Activated CD8-positive, alpha-beta T cell treated with anti-CD3 and anti-CD28 coated beads for 36 hours (primary cell): Measurements from ENCODE around the gene PHLDA1. TPM values are rescaled to one million over a fixed set of nuclear protein-coding genes. Genes with fewer than 3 reads are reported as not detected.

Experiments
- ATAC-seq: fragments of 200-7000 bp; cut with Tn5 transposase; one replicate; pipeline ENCODE4 v1.10.0; 2021; ENCODE audit warnings: mild to moderate bottlenecking, moderate library complexity
- CTCF ChIA-PET: fragments of 350-600 bp; sonication (Branson Sonifier 250); formaldehyde crosslinking; loops from one replicate; lab custom pipeline; 2021; ENCODE audit warnings: antibody characterized with exemption; lab: Charles Lee
- POLR2A ChIA-PET: fragments of 350-600 bp; sonication (Branson Sonifier 250); formaldehyde crosslinking; loops from one replicate; lab custom pipeline; 2021; ENCODE audit warnings: antibody characterized with exemption; lab: Charles Lee
- DNase-seq: peaks from one replicate; pipeline ENCODE4 v3.0.0-alpha.2; 2020
- H3K27ac Mint-ChIP-seq: one replicate; pipeline ENCODE4 v1.8.0; 2021; ENCODE audit warnings: mild to moderate bottlenecking, mixed read lengths
- H3K27me3 Mint-ChIP-seq: one replicate; pipeline ENCODE4 v1.8.0; 2021; ENCODE audit warnings: mixed read lengths
- H3K36me3 Mint-ChIP-seq: one replicate; pipeline ENCODE4 v1.8.0; 2021; ENCODE audit warnings: low read depth, mixed read lengths
- H3K4me1 Mint-ChIP-seq: one replicate; pipeline ENCODE4 v1.8.0; 2021; ENCODE audit warnings: low read depth, mixed read lengths
- H3K4me3 Mint-ChIP-seq: one replicate; pipeline ENCODE4 v1.8.0; 2021; ENCODE audit warnings: mild to moderate bottlenecking, moderate library complexity, mixed read lengths
- H3K9me3 Mint-ChIP-seq: one replicate; pipeline ENCODE4 v1.8.0; 2021; ENCODE audit warnings: mixed read lengths
- CTCF ChIP-seq: fragments of 200-600 bp; IDR thresholded peaks from one replicate; pipeline ENCODE4 v1.8.0; 2022; ENCODE audit warnings: antibody characterized with exemption, mild to moderate bottlenecking
- intact Hi-C: fragments of 100-400 bp; cut with micrococcal nuclease; formaldehyde crosslinking; loops from one replicate; pipeline ENCODE4 v1.10.0; 2022
- total RNA-seq, 2 experiments: library from RNA; stranded (reverse); gene quantifications; one replicate each; pipeline ENCODE4 v1.2.3, GENCODE V29; 2021

Gene PHLDA1
- total RNA-seq, 2 experiments from 2014 or later: 33.9 to 35.0 TPM

- POLR2A ChIA-PET: interaction anchor here (3.7 kb wide), 1 partner anchor 9 kb away, joined by 75 read pairs; the partner anchor contains the start of gene PHLDA1
Observed at GRCh38 chr12:76022506-76022905, 9.1 kb downstream of the PHLDA1 start.

DNA sequence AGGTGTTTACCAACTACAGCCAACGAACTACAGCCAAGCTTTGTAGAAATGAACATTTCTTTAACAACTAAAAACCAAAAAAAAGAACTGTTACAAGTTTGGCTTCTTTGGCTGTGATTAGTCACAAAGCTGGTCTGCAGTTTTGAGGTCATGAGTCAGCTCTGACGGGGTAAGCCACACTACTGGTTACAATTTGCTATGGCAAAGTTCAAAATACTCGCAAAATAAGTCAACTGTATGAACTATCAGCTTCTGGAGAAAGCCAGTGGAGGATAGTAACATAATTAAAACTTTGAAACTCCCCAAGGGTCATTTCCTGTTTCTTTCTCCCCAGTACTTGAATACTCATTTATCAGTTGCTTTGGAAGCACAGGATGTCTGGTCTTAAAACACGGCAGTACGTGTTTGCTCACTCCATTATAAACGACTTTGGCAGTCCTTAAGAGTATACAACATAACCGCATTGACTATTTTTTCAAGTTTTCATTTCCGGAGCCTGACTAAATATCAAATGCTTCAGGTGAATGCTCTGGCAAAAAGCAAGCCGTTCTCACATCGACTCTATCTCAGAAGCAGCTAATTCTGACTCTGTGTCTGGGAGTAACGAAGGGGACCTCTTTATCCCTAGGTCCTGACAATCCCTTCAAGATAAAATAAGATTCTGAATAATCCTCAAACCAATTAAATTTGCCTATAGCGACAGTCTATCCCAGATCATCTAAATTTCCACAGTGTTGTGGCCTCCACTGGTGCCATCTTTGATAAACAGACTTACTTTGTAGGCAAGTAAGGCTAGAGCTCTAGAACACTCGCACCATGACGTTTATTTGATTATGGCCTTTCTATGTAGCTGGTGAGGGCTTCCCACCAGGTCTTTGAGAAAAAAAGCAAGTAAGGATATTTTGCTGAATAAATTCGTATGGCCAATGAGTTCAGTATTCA lies 10.6 kb downstream of the PHLDA1 start:
- intact Hi-C loops: loop anchor here (1.0 to 5.0 kb wide), 5 partner anchors 27 to 284 kb away; no protein-coding TSS in a partner anchor
- Mint-ChIP-seq H3K27ac (peak overlapping the region; percentile 99), H3K9me3 (no peaks in the 10 kb centered on the region), H3K4me1 (peaks cover 62% of the 10 kb centered on the region), H3K36me3 (peaks cover 6% of the 10 kb centered on the region), H3K27me3 (no peaks in the 10 kb centered on the region), H3K4me3 (peak overlapping the region; percentile 54)
- DNase-seq: peak; percentile 92
- no peak for TF ChIP-seq CTCF
- ATAC-seq: peak; percentile 80
- POLR2A ChIA-PET: interaction anchor here (0.6 to 3.7 kb wide), 19 partner anchors 8 to 297 kb away, joined by 3 to 75 read pairs (median 4); partner anchors contain the start of gene PHLDA1
- CTCF ChIA-PET: interaction anchor here (0.6 to 4.5 kb wide), 12 partner anchors 10 to 536 kb away, joined by 3 to 28 read pairs (median 4); partner anchors contain the start of gene PHLDA1

More at GRCh38 chr12:76022506-76022905, 9.1 kb downstream of the PHLDA1 start:
- H3K4me1 Mint-ChIP-seq: peaks cover 68% of the 10 kb centered on the region
- CTCF ChIA-PET: interaction anchor here (4.5 kb wide), 1 partner anchor 9 kb away, joined by 28 read pairs; the partner anchor contains the start of gene PHLDA1
- no peaks in the 10 kb centered on the region for H3K9me3 Mint-ChIP-seq
- intact Hi-C loops: loop anchor here (5.0 kb wide), 1 partner anchor 285 kb away; no protein-coding TSS in a partner anchor
- peak overlapping the region; percentile 53 for H3K27ac Mint-ChIP-seq
- no peak overlapping the region for H3K4me3 Mint-ChIP-seq
- ATAC-seq (no peak), DNase-seq (no peak)
- TF ChIP-seq CTCF: no peak
- H3K36me3 Mint-ChIP-seq: peaks cover 21% of the 10 kb centered on the region
- no peaks in the 10 kb centered on the region for H3K27me3 Mint-ChIP-seq

DNA sequence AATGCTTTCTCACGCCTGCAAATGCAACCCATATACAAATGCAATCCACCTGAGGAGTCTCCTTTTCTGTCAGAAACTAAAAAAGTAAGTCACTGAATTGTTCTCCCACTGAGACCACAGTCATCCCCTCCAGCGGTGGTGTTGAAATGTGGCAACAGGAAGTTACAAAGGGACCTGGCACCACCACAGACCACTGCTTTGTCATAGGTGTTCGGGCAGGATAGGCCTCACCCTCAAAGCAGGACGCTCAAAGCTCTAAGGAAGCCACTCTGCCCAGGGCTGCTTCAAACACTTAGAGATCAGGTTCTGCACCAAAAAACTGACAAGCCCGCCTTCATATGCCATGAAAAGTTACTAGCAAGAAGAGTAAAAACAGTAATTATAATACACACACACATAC lies 11.3 kb downstream of the PHLDA1 start:
- ChIA-PET POLR2A (interaction anchor here (0.6 to 3.7 kb wide), 21 partner anchors 9 to 509 kb away, joined by 3 to 75 read pairs (median 4); partner anchors contain the start of genes KRR1 and PHLDA1), CTCF (interaction anchor here (1.0 to 4.5 kb wide), 9 partner anchors 11 to 535 kb away, joined by 3 to 28 read pairs (median 4); partner anchors contain the start of gene PHLDA1)
- ATAC-seq (peak; percentile 84), DNase-seq (peak; percentile 95)
- Mint-ChIP-seq H3K4me3 (peak overlapping the region; percentile 54), H3K4me1 (peaks cover 62% of the 10 kb centered on the region), H3K36me3 (no peaks in the 10 kb centered on the region), H3K27me3 (no peaks in the 10 kb centered on the region), H3K27ac (peak overlapping the region; percentile 99), H3K9me3 (no peaks in the 10 kb centered on the region)
- intact Hi-C loops: loop anchor here (1.0 to 5.0 kb wide), 5 partner anchors 26 to 283 kb away; no protein-coding TSS in a partner anchor
- TF ChIP-seq CTCF: no peak

- intact Hi-C loops: no loop called here
- H3K4me3 Mint-ChIP-seq: no peak overlapping the region
- ChIA-PET CTCF (interaction anchor here (0.6 to 4.5 kb wide), 2 partner anchors 13 to 110 kb away, joined by 3 to 28 read pairs; partner anchors contain the start of gene PHLDA1), POLR2A (no interaction called here)
- no peaks in the 10 kb centered on the region for H3K36me3 Mint-ChIP-seq
- no peaks in the 10 kb centered on the region for H3K27me3 Mint-ChIP-seq
- ATAC-seq: no peak
- peaks cover 56% of the 10 kb centered on the region for H3K4me1 Mint-ChIP-seq
- H3K9me3 Mint-ChIP-seq: no peaks in the 10 kb centered on the region
- TF ChIP-seq CTCF: no peak
- no peak for DNase-seq
- peak overlapping the region; percentile 76 for H3K27ac Mint-ChIP-seq
Observed at GRCh38 chr12:76018672-76019071, 12.9 kb downstream of the PHLDA1 start.
